HG03103 (cell line): ENCODE measurements around the gene RPL29.

Experiments used
- ATAC-seq: cut with Tn5 transposase; IDR thresholded peaks from one replicate; pipeline ENCODE4 v1.9.1; 2021; ENCODE audit warnings: low read depth; ENCODE audit not compliant: unreplicated experiment

Gene RPL29

GRCh38 chr3:51966922-51967383, 28.7 kb downstream of the RPL29 start:
- no peak for ATAC-seq

DNA sequence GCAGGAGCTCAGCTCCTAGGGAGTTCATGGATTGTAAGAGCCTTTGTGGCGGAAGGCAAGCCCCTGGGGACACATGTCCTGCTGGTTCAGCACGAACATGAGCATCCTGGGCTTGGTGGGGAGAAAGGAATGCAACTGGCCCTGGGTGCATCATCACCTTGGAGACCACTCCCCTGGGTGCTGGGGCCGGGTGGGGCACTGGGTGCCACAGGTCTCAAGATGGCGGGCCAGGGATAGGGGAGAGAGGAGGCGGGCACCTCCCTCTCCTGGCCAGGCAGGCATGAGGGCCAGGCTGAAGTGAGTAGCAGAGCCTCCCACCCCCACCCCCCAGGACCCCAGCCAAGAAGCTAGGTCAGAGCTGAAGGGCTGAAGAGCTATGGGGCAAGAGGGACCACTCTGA, 29.2 kb downstream of the RPL29 start:
- no peak for ATAC-seq

GRCh38 chr3:51966016-51966415, 29.7 kb downstream of the RPL29 start:
- ATAC-seq: no peak

DNA sequence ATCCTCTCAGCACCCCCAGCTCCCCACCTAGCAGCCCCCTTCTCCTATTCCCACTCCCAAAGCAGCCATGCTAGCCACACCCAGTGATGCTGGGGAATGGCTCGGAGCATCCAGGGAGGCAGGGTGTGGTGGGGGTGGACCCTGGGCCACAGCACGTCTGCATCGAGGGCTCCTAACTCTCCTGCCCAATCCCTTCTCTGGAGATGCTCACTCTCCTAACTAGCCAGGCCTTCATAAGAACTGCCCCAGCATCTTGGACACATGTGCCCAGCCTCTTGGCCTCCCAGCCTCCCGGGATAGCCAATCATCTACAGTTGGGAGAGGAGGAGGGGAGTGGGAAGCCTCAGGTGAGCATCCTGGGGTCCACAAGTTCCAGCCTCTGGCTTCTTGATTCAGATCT, 31.2 kb downstream of the RPL29 start:
- ATAC-seq: no peak

DNA sequence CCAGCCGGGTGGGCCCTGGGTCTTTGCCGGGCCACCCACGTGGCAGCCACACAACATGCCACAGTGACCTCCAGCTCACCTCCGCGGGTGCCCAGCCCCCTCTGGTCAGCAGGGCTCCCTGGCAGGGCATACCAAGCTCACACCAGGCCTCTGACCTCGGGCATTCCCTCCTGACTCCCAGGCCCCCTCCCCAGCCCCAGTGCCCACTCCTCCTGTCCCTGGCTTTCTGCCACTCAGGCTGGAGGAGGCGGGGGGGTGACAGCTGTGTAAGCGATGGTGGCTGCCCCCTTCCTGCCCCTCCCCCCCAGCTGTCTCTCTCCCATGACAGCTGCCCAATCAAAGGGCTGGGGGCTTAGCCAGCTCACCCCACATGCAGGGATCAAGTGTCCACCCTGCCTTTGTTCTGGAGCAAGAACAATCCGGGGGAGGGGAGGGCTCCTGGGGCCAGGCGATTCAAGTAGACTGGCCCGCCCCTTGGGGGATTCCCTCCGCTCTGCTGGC, 31.7 kb downstream of the RPL29 start:
- ATAC-seq: no peak

DNA sequence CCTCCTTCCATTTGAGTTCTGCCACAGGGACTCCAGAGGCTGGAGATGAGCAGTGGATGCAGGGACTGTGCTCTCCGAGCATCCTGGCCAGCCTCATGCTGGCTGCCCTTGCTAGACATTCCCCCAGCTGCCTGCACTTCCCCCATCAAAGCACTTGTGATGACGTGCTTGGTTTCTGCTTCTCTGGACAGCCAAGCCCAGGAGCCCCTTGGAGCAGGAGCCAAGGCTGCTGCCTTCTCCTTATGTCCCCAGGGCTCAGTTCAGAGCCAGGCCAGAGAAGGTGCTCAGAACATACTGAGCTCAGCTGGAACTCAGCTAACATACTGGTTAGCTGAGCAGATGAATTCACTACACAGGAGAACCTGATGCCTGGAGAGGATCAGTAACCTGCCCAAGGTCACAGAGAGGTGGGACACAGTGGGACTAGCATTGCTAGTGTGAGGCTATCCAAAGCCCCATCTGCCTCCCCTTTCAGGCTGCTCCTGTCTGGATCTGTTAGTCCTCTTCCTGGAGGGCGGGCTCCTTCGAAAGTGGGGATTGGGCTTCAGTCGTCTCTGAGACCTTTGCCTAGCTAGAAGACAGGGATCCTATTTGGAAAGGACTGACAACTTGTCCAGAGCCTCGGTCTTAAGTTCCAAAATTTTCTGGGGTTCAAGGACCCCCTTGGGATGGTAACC, 32.7 kb downstream of the RPL29 start:
- ATAC-seq: no peak

- no peak for ATAC-seq
Measured at GRCh38 chr3:51961602-51962569, 33.8 kb downstream of the RPL29 start.

DNA sequence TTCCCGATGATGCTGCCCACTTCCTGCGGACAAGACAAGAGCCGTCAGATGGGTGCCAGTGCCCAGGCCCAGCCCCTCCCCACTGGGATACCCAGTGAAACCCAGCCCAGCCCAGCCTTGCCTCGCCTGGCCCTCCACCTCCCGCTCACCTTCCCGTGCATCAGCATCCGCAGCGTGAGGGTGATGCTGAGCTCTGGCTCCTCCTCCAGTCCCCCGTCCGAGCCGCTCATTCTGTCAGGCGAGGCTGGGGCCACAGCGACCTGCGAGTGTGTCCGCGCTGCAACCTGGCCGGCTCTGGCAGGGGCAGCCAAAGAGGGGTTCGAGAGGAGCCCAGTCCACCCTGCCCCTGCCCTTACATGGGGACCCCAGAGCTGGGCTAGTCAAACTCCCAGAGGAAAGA, 34.7 kb downstream of the RPL29 start:
- no peak for ATAC-seq

DNA sequence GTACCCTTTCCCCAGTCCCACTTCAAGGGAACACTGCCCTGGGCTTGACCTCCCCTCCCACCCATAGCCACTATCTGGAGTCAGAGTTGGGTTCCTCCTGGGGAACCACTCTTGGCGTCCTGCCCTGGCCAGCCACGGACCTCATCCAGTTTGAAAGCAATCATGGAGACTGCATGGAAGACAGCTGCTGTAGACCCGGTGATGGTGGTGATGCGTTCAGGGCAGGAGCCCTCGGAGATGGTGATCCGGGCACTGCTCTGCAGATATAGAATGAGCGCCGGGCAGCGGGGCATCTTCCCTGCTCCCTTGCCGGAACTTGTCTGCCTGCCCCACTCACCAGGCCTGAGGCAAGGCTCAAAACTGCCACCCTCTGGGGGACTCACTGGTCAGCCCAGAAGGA, 35.3 kb downstream of the RPL29 start:
- no peak for ATAC-seq

- no peak for ATAC-seq
Measured at GRCh38 chr3:51959651-51960050, 36.0 kb downstream of the RPL29 start.

- no peak for ATAC-seq
Measured at GRCh38 chr3:51958603-51959521, 36.8 kb downstream of the RPL29 start.

DNA sequence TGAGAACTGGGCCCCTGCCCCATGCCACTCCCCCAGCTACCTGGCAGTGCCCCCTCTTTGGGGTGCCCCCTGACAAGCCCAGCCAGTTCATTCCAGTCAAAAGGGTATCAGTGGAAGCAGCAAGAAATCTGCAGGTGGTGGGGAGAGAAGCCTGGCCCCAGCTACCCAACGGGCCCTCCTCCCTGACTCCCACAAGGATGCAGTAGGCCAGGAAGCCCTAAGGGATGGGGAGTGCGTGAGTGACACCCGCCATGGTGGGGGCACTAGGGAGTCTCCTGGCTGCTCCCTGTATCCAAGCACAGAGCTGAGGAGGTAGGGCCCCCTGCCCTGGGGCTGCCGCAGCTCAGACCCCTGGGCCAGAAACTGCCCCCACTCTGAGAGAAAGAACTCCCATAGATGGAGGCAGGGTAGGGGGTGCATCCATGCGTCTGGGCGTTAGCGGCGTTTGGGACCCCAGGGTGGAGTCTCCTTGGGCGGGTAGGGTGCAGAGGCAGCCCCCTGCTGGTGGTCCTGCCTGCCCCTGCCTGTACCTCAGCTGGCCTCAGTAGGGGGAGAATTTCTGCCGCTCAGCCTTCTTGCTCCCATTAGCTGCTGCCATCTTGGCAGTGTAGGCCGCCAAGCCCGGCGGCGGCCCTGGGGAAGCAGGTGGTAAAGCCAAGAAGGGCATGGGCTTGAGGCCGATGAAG, 38.0 kb downstream of the RPL29 start:
- ATAC-seq: no peak

DNA sequence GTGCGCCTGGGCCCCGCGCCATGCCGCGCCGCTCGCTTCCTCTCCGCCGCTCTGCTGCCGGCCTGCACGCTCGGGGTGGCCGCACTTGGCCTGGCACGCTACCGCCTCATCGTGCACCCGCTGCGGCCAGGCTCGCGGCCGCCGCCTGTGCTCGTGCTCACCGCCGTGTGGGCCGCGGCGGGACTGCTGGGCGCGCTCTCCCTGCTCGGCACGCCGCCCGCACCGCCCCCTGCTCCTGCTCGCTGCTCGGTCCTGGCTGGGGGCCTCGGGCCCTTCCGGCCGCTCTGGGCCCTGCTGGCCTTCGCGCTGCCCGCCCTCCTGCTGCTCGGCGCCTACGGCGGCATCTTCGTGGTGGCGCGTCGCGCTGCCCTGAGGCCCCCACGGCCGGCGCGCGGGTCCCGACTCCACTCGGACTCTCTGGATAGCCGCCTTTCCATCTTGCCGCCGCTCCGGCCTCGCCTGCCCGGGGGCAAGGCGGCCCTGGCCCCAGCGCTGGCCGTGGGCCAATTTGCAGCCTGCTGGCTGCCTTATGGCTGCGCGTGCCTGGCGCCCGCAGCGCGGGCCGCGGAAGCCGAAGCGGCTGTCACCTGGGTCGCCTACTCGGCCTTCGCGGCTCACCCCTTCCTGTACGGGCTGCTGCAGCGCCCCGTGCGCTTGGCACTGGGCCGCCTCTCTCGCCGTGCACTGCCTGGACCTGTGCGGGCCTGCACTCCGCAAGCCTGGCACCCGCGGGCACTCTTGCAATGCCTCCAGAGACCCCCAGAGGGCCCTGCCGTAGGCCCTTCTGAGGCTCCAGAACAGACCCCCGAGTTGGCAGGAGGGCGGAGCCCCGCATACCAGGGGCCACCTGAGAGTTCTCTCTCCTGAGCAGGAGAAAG, 39.6 kb downstream of the RPL29 start:
- no peak for ATAC-seq

GRCh38 chr3:51955175-51955892, 40.4 kb downstream of the RPL29 start, which contains the start of gene GPR62:
Gene GPR62, plus strand, starts transcription at chr3:51955381. Its CDS starts 272 bp downstream, at chr3:51955653.
- ATAC-seq: no peak

DNA sequence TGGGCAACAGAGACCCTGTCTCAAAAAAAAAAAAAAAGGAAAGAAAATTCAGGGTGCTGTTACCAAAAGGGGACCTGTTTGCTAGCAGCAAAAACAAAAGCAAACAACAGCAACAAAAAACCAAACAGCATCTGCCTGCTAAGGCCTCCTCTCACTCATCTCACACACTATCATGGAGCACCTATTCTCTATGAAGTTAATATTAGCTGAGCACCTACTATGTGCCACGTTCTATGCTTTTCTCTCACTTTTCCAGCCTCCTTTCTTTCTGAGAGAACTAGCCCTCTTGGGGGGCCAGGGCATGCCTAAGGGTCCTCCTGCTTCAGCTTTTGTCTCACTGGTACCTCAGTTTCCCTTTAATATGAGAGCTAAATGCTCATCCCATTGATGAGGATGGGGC, 41.0 kb downstream of the RPL29 start:
- ATAC-seq: no peak

GRCh38 chr3:51954105-51954504, 41.6 kb downstream of the RPL29 start:
- ATAC-seq: no peak

GRCh38 chr3:51953445-51953844, 42.2 kb downstream of the RPL29 start:
- ATAC-seq: no peak

GRCh38 chr3:51950899-51951298, 44.8 kb downstream of the RPL29 start:
- ATAC-seq: no peak
